ENCODE results near the gene C1D. TPM values are rescaled to one million over a fixed set of nuclear protein-coding genes. Genes with fewer than 3 reads are reported as not detected.

Gene C1D
- total and polyA plus RNA-seq, 2 donors (not counting 3 experiments of a cell fraction or from before 2014, with no cell fraction given), result 11.4 to 14.0 TPM

DNA sequence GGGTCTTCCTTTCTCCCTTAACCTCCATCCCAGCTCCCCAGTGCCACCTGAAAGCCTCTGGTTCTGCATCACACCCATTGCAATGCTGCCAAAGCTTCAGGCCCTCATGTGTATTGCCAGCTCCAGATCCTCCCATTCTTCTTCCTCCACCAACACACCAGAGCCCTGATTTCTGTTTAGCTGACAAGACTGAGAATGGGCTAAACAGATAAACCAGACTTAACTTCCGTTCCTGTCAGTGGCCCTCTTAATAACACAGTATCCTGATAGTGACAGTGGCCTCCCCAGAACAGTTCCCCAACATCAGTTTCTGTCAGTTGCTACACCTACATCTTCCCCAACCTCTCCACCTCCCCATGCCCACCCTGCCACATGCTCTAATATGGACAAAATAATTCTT is 31.3 kb upstream of the C1D start:
- ChIA-PET POLR2A (no interaction called here), CTCF (interaction anchor here (0.9 kb wide), 1 partner anchor 87 kb away, joined by 3 read pairs; no protein-coding TSS in a partner anchor)
- intact Hi-C loops (cut with micrococcal nuclease), result no loop called here
- no peaks in the 10 kb centered on the region for H3K9me1 ChIP-seq (replicated peaks; ENCODE audit: control insufficient read depth, extremely low read depth, insufficient read depth, low read length)
- DNase-seq (ENCODE audit: low read depth, low spot score) (no peak), FAIRE-seq (no peak)
- H3K9ac ChIP-seq (replicated peaks; ENCODE audit: extremely low read depth, insufficient read depth, low read length), result no peak overlapping the region
- H4K20me1 ChIP-seq (replicated peaks; ENCODE audit: control insufficient read depth, extremely low read depth, insufficient read depth, low read length), result no peaks in the 10 kb centered on the region
- H3K4me2 ChIP-seq (ENCODE audit: insufficient read depth, low read length), result no peak overlapping the region
- H3K4me3 ChIP-seq (replicated peaks in 1 of 3; ENCODE audit: insufficient read depth in 1 of 3, low read depth in 1 of 3, low read length in 3 of 3), result no peak overlapping the region
- no peaks in the 10 kb centered on the region for H3K79me2 ChIP-seq (ENCODE audit: control insufficient read depth, insufficient read depth, low read length)
- peaks cover 8 to 11% of the 10 kb centered on the region in 2 experiments for H3K27me3 ChIP-seq (ENCODE audit: control insufficient read depth in 2 of 2, insufficient read depth in 2 of 2, low read length in 2 of 2)
- BruUV-seq (replicated peaks), result no TSS peak
- H2AFZ ChIP-seq (ENCODE audit: low read depth, low read length), result no peak overlapping the region
- TF ChIP-seq MYC (IDR thresholded peaks at IDR 0.05; ENCODE audit: low read depth, low read length), result no peak
- dilution Hi-C loops (cut with MboI; ENCODE audit: extremely low pct_ligation_motif_present, low sequenced_read_pairs), result no loop called here
- H3K27ac ChIP-seq (ENCODE audit: insufficient read depth, low read depth, low read length), result no peak overlapping the region
- no peaks in the 10 kb centered on the region for H3K9me3 ChIP-seq (replicated peaks; ENCODE audit: control insufficient read depth, insufficient read depth, low read length)
- H3K36me3 ChIP-seq (ENCODE audit: control insufficient read depth in 2 of 2, extremely low read depth in 1 of 2, insufficient read depth in 2 of 2, low read length in 2 of 2), result no peaks in the 10 kb centered on the region
- H3K4me1 ChIP-seq (ENCODE audit: control insufficient read depth, extremely low read depth, insufficient read depth, low read length), result no peaks in the 10 kb centered on the region

- H3K36me3 ChIP-seq (ENCODE audit: control insufficient read depth in 2 of 2, extremely low read depth in 1 of 2, insufficient read depth in 2 of 2, low read length in 2 of 2), result no peaks in the 10 kb centered on the region
- H3K9me3 ChIP-seq (replicated peaks; ENCODE audit: control insufficient read depth, insufficient read depth, low read length), result no peaks in the 10 kb centered on the region
- no peak overlapping the region for H3K9ac ChIP-seq (replicated peaks; ENCODE audit: extremely low read depth, insufficient read depth, low read length)
- peaks cover 8 to 11% of the 10 kb centered on the region in 2 experiments for H3K27me3 ChIP-seq (ENCODE audit: control insufficient read depth in 2 of 2, insufficient read depth in 2 of 2, low read length in 2 of 2)
- no peaks in the 10 kb centered on the region for H3K9me1 ChIP-seq (replicated peaks; ENCODE audit: control insufficient read depth, extremely low read depth, insufficient read depth, low read length)
- no peak overlapping the region for H3K4me3 ChIP-seq (replicated peaks in 1 of 3; ENCODE audit: insufficient read depth in 1 of 3, low read depth in 1 of 3, low read length in 3 of 3)
- H2AFZ ChIP-seq (ENCODE audit: low read depth, low read length), result no peak overlapping the region
- H3K4me1 ChIP-seq (ENCODE audit: control insufficient read depth, extremely low read depth, insufficient read depth, low read length), result no peaks in the 10 kb centered on the region
- TF ChIP-seq POLR2AphosphoS5 (IDR thresholded peaks at IDR 0.05; ENCODE audit: insufficient read depth, low read depth, low read length), result no peak
- no peak for TF ChIP-seq CTCF (IDR thresholded peaks at IDR 0.05; ENCODE audit: extremely low read depth in 1 of 2, insufficient read depth in 1 of 2, low read depth in 1 of 2, low read length in 2 of 2)
- no peak for TF ChIP-seq GATA2 (IDR thresholded peaks at IDR 0.05; ENCODE audit: insufficient read depth, insufficient read length, low read depth, low read length)
- TF ChIP-seq MYC (IDR thresholded peaks at IDR 0.05; ENCODE audit: low read depth, low read length), result no peak
- no peak for TF ChIP-seq POLR2A (IDR thresholded peaks at IDR 0.05; ENCODE audit: low read depth, low read length)
- TF ChIP-seq MAX (IDR thresholded peaks at IDR 0.05; ENCODE audit: insufficient read depth, insufficient read length), result no peak
- TF ChIP-seq JUN (IDR thresholded peaks at IDR 0.05; ENCODE audit: borderline replicate concordance, insufficient read depth, insufficient read length, low read depth), result no peak
- TF ChIP-seq FOS (IDR thresholded peaks at IDR 0.05; ENCODE audit: borderline replicate concordance, insufficient read depth, low read length), result no peak
- no peaks in the 10 kb centered on the region for H3K79me2 ChIP-seq (ENCODE audit: control insufficient read depth, insufficient read depth, low read length)
- no peak for DNase-seq (ENCODE audit: low read depth, low spot score)
- BruUV-seq (replicated peaks), result no TSS peak
- no peaks in the 10 kb centered on the region for H4K20me1 ChIP-seq (replicated peaks; ENCODE audit: control insufficient read depth, extremely low read depth, insufficient read depth, low read length)
- H3K27ac ChIP-seq (ENCODE audit: insufficient read depth, low read depth, low read length), result no peak overlapping the region
- POLR2A ChIA-PET, result no interaction called here
- H3K4me2 ChIP-seq (ENCODE audit: insufficient read depth, low read length), result no peak overlapping the region
- dilution Hi-C loops (cut with MboI; ENCODE audit: extremely low pct_ligation_motif_present, low sequenced_read_pairs) (no loop called here), intact Hi-C loops (cut with micrococcal nuclease) (no loop called here)
- FAIRE-seq, result no peak
- CTCF ChIA-PET, result interaction anchor here (0.9 kb wide), 1 partner anchor 87 kb away, joined by 3 read pairs; no protein-coding TSS in a partner anchor
Measured at GRCh38 chr2:68093634-68094033, 30.8 kb upstream of the C1D start.
